Uterus (tissue), 4 donors: ENCODE data around the gene SNX10. TPM values are rescaled to one million over a fixed set of nuclear protein-coding genes. Genes with fewer than 3 reads are reported as not detected.

Experiments
- DNase-seq, 2 donors: peaks; one replicate each; pipeline ENCODE4 v3.0.0-alpha.2; 2019 to 2020
- H3K27ac ChIP-seq, 2 donors: fragments of 200-600 bp; sonication (generic); 1 replicate in 1 of 2; 2 replicates in 1 of 2; pipeline ENCODE4 v1.5.1; 2016 to 2018
- H3K27me3 ChIP-seq, 2 donors: fragments of 200-600 bp; sonication (generic); one replicate each; pipeline ENCODE4 v1.5.1; 2018 to 2019; ENCODE audit warnings: control low read depth in 1 of 2
- H3K36me3 ChIP-seq, 2 donors: fragments of 200-600 bp; sonication (generic); one replicate each; pipeline ENCODE4 v1.5.1; 2019; ENCODE audit warnings: control low read depth in 1 of 2
- H3K4me1 ChIP-seq, 2 donors: fragments of 200-600 bp; sonication (generic); one replicate each; pipeline ENCODE4 v1.5.1; 2018 to 2019; ENCODE audit warnings: control low read depth in 1 of 2
- H3K4me3 ChIP-seq, 2 donors: fragments of 200-600 bp; sonication (generic); 1 replicate in 1 of 2; 2 replicates in 1 of 2; pipeline ENCODE4 v1.5.1; 2018 to 2019; ENCODE audit warnings: mild to moderate bottlenecking in 1 of 2
- H3K9me3 ChIP-seq, 2 donors: fragments of 200-600 bp; sonication (generic); one replicate each; pipeline ENCODE4 v1.5.1; 2019; ENCODE audit warnings: control low read depth in 1 of 2
- POLR2A ChIP-seq, 2 donors: fragments of 450-650 bp; IDR thresholded peaks; one replicate each; pipeline ENCODE4 v1.6.1; 2016; ENCODE audit warnings: antibody characterized with exemption in 2 of 2, mild to moderate bottlenecking in 1 of 2, moderate library complexity in 1 of 2
- intact Hi-C: fragments of 100-400 bp; cut with DNase I; formaldehyde crosslinking; loops from one replicate; pipeline ENCODE4 v1.15.1; 2023; ENCODE audit warnings: low total_unique reads
- total RNA-seq, 4 donors: library from RNA; depleted of rRNA in 3 of 4; stranded (reverse); fragments of >200 nt in 3 of 4; gene quantifications; one replicate each; pipeline versions ENCODE4 v1.1.0 to v1.2.4, GENCODE V29; 2014 to 2023
- TF ChIP-seq, protein P1 (sequence below), 4 experiments: fragments of 200-600 bp in 2 of 4; fragments of 450-650 bp in 2 of 4; sonication (generic) in 2 of 4; IDR thresholded peaks; one replicate each; pipeline ENCODE4 v1.5.1; 2016 to 2019; ENCODE audit warnings: antibody characterized with exemption in 4 of 4, mild to moderate bottlenecking in 2 of 4, moderate library complexity in 1 of 4
- donor health status: DM: yes; HTN: yes; CAD: no.

The SNX10 gene
- total RNA-seq, 4 donors from 2014 or later: 7.7 to 16.8 (median 9.7) TPM

DNA sequence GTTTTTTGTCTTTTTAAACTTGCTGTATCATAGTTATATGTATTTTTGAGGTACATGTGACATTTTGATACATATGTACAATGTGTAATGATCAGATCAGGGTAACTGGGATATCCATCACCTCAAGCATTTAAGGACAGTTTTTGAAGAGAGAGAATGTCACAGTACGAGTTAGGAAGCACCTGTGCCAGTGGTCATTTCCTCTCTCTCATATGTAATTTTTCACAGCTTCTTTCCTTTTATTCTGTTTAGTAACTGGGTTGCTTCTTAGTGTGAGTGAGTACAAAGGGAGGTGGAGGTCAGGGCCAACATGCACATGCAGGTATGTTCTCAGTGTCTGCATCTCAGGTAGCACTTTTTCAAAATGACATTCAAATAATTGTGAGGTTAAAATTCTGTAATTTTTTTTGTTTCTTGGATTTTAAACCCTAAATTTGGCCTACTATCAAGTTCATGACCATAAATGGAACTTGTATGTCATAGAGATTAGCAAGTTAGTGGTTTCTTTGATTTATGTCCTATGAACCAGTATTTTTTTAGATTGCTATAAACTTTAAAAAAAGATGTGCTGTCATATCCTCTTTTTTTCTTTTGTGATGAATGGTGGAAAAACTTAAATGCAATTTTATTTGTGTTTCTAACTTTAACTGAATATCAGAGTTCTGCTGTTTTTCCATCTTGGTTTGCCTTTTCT lies 42.7 kb downstream of the SNX10 start:
- TF ChIP-seq, protein P1, sequence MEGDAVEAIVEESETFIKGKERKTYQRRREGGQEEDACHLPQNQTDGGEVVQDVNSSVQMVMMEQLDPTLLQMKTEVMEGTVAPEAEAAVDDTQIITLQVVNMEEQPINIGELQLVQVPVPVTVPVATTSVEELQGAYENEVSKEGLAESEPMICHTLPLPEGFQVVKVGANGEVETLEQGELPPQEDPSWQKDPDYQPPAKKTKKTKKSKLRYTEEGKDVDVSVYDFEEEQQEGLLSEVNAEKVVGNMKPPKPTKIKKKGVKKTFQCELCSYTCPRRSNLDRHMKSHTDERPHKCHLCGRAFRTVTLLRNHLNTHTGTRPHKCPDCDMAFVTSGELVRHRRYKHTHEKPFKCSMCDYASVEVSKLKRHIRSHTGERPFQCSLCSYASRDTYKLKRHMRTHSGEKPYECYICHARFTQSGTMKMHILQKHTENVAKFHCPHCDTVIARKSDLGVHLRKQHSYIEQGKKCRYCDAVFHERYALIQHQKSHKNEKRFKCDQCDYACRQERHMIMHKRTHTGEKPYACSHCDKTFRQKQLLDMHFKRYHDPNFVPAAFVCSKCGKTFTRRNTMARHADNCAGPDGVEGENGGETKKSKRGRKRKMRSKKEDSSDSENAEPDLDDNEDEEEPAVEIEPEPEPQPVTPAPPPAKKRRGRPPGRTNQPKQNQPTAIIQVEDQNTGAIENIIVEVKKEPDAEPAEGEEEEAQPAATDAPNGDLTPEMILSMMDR (IDR thresholded peaks at IDR 0.05): no peak
- TF ChIP-seq POLR2A (IDR thresholded peaks at IDR 0.05): no peak
- intact Hi-C loops: no loop called here
- DNase-seq: no peak

GRCh38 chr7:26337232-26337865 lies 45.7 kb downstream of the SNX10 start:
- intact Hi-C loops: no loop called here
- Histone ChIP-seq H3K4me1 (no peaks in the 10 kb centered on the region), H3K9me3 (no peaks in the 10 kb centered on the region), H3K4me3 (no peak overlapping the region), H3K27me3 (no peaks in the 10 kb centered on the region), H3K36me3 (no peaks in the 10 kb centered on the region), H3K27ac (no peak overlapping the region)
- TF ChIP-seq, protein P1 (IDR thresholded peaks at IDR 0.05): no peak
- TF ChIP-seq POLR2A (IDR thresholded peaks at IDR 0.05): no peak
- DNase-seq: no peak

More for the DNA sequence above, 42.7 kb downstream of the SNX10 start:
- Histone ChIP-seq H3K4me3 (no peak overlapping the region), H3K27ac (peak overlapping the region; percentile 9 to 37), H3K36me3 (no peaks in the 10 kb centered on the region), H3K27me3 (no peaks in the 10 kb centered on the region), H3K4me1 (no peaks in the 10 kb centered on the region), H3K9me3 (no peaks in the 10 kb centered on the region)

- DNase-seq: no peak
- intact Hi-C loops: no loop called here
- TF ChIP-seq, protein P1 (IDR thresholded peaks at IDR 0.05): no peak
- no peak for TF ChIP-seq POLR2A (IDR thresholded peaks at IDR 0.05)
- Histone ChIP-seq H3K27me3 (no peaks in the 10 kb centered on the region), H3K27ac (no peak overlapping the region), H3K9me3 (no peaks in the 10 kb centered on the region), H3K4me1 (no peaks in the 10 kb centered on the region), H3K4me3 (no peak overlapping the region), H3K36me3 (no peaks in the 10 kb centered on the region)
These were observed 48.9 kb downstream of the SNX10 start for GRCh38 chr7:26340476-26341018.

DNA sequence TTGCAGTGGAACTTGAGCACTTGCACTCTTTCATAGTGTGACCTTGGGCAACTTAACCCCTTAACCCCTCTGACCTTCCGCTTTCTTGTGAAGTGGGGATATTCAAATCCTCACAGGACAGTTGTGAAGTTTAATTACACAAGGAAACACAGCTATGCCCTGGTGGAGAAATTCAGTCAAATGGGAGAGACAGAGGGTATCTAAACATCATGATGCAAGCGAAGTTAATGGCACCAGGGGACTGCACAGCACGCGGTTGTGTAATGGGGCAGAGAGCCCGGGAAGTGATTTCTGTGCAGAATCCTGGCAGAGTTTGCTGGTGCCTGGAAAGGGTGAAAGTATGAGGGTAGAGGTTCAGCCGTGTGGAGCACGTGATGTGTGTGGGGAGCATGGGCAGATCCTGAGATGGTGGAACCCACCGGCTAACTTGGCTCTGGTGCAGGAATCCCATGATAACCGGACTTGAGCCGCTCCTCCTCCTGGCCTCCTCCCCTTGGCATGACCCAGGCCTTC lies 51.7 kb downstream of the SNX10 start:
- no peak overlapping the region for H3K4me3 ChIP-seq
- TF ChIP-seq, protein P1 (IDR thresholded peaks at IDR 0.05): no peak
- no peak for TF ChIP-seq POLR2A (IDR thresholded peaks at IDR 0.05)
- no peaks in the 10 kb centered on the region for H3K27me3 ChIP-seq
- intact Hi-C loops: no loop called here
- no peak overlapping the region for H3K27ac ChIP-seq
- H3K9me3 ChIP-seq: no peaks in the 10 kb centered on the region
- no peaks in the 10 kb centered on the region for H3K36me3 ChIP-seq
- H3K4me1 ChIP-seq: no peaks in the 10 kb centered on the region
- no peak for DNase-seq

GRCh38 chr7:26343837-26344236 lies 52.2 kb downstream of the SNX10 start:
- H3K4me3 ChIP-seq: no peak overlapping the region
- H3K27me3 ChIP-seq: no peaks in the 10 kb centered on the region
- DNase-seq: no peak
- no peaks in the 10 kb centered on the region for H3K4me1 ChIP-seq
- no peak overlapping the region for H3K27ac ChIP-seq
- H3K36me3 ChIP-seq: no peaks in the 10 kb centered on the region
- TF ChIP-seq, protein P1 (IDR thresholded peaks at IDR 0.05): no peak
- no peak for TF ChIP-seq POLR2A (IDR thresholded peaks at IDR 0.05)
- intact Hi-C loops: no loop called here
- H3K9me3 ChIP-seq: no peaks in the 10 kb centered on the region
